Keratinocyte (primary cell): ENCODE measurements around the gene CCDC28A. TPM values are rescaled to one million over a fixed set of nuclear protein-coding genes. Genes with fewer than 3 reads are reported as not detected.

Experiments
- DNase-seq: peaks from one replicate; pipeline ENCODE4 v3.0.0-alpha.2; 2011; ENCODE audit warnings: low read depth, missing footprints, low spot score
- FAIRE-seq: peaks from 2 replicates; lab custom pipeline; 2011; peaks lifted over from hg19 to GRCh38; lab: Jason Lieb, UNC
- H2AFZ ChIP-seq: 2 replicates; pipeline ENCODE4 v1.6.0; 2012; ENCODE audit warnings: low read length, control low read depth, inconsistent platforms; ENCODE audit not compliant: control insufficient read depth
- H3K27ac ChIP-seq: 2 replicates; pipeline ENCODE4 v1.5.1; 2011; ENCODE audit warnings: low read length; ENCODE audit not compliant: control insufficient read depth, insufficient read depth
- H3K27me3 ChIP-seq: 3 replicates; pipeline ENCODE4 v1.6.0; 2011; ENCODE audit warnings: low read length; ENCODE audit not compliant: control insufficient read depth, insufficient read depth; ENCODE audit errors: extremely low read depth
- H3K36me3 ChIP-seq, 2 experiments: 2 replicates in 1 of 2; 3 replicates in 1 of 2; pipeline ENCODE4 v1.5.1; 2011; ENCODE audit warnings: low read length in 2 of 2, mild to moderate bottlenecking in 1 of 2; ENCODE audit not compliant: control insufficient read depth in 2 of 2, insufficient read depth in 2 of 2; ENCODE audit errors: extremely low read depth in 1 of 2
- H3K4me1 ChIP-seq: 3 replicates; pipeline ENCODE4 v1.5.1; 2011; ENCODE audit warnings: low read length; ENCODE audit not compliant: control insufficient read depth, insufficient read depth; ENCODE audit errors: extremely low read depth
- H3K4me2 ChIP-seq: 3 replicates; pipeline ENCODE4 v1.6.0; 2011; ENCODE audit warnings: low read depth, low read length; ENCODE audit not compliant: control insufficient read depth, insufficient read depth; ENCODE audit errors: extremely low read depth
- H3K4me3 ChIP-seq, 3 experiments: fragments of 200-600 bp in 1 of 3; sonication (generic) in 1 of 3; 2 replicates in 2 of 3; 3 replicates in 1 of 3; pipeline ENCODE4 v1.5.1; 2011 to 2016; ENCODE audit warnings: low read length in 3 of 3, mild to moderate bottlenecking in 3 of 3, control low read depth in 2 of 3, inconsistent platforms in 1 of 3, low read depth in 1 of 3, mixed read lengths in 1 of 3, mixed run types in 1 of 3, moderate library complexity in 1 of 3; ENCODE audit not compliant: control insufficient read depth in 2 of 3, insufficient read depth in 2 of 3; ENCODE audit errors: extremely low read depth in 1 of 3
- H3K79me2 ChIP-seq: 2 replicates; pipeline ENCODE4 v1.6.0; 2012; ENCODE audit warnings: low read length; ENCODE audit not compliant: control insufficient read depth, insufficient read depth
- H3K9ac ChIP-seq: 3 replicates; pipeline ENCODE4 v1.6.0; 2011; ENCODE audit warnings: low read length; ENCODE audit not compliant: control insufficient read depth, insufficient read depth; ENCODE audit errors: extremely low read depth
- H3K9me1 ChIP-seq: 3 replicates; pipeline ENCODE4 v1.6.0; 2011; ENCODE audit warnings: low read length; ENCODE audit not compliant: control insufficient read depth, insufficient read depth; ENCODE audit errors: extremely low read depth
- H3K9me3 ChIP-seq: 2 replicates; pipeline ENCODE4 v1.5.1; 2012; ENCODE audit warnings: low read depth, low read length; ENCODE audit not compliant: control insufficient read depth
- H4K20me1 ChIP-seq: 3 replicates; pipeline ENCODE4 v1.6.0; 2011; ENCODE audit warnings: low read length; ENCODE audit not compliant: control insufficient read depth, insufficient read depth; ENCODE audit errors: extremely low read depth
- EZH2 ChIP-seq: IDR thresholded peaks from one replicate; pipeline ENCODE4 v1.6.1; 2012; ENCODE audit warnings: inconsistent platforms, mild to moderate bottlenecking, low read length, moderate library complexity
- dilution Hi-C: fragments of 300-500 bp; cut with MboI; formaldehyde crosslinking; loops from one replicate; pipeline ENCODE4 v1.7.0; 2020; ENCODE audit warnings: low sequenced_read_pairs; ENCODE audit not compliant: extremely low pct_ligation_motif_present
- polyA plus RNA-seq, 5 experiments: library from polyadenylated mRNA; depleted of rRNA in 3 of 5; stranded (reverse) in 3 of 5; stranded (forward) in 1 of 5; unstranded in 1 of 5; fragments of >200 nt; gene quantifications; 1 replicate in 1 of 5; 2 replicates in 3 of 5; 3 replicates in 1 of 5; pipeline versions ENCODE4 v1.2.1 to v1.2.3, GENCODE V29; 2011 to 2012; ENCODE audit warnings: missing spikeins in 2 of 5, low read depth in 1 of 5, low replicate concordance in 1 of 5
- TF ChIP-seq, protein P1 (sequence below), 3 experiments: IDR thresholded peaks in 1 of 3; conservative IDR thresholded peaks in 1 of 3; optimal IDR thresholded peaks in 1 of 3; 2 replicates in 2 of 3; 3 replicates in 1 of 3; pipeline versions ENCODE3 to v1.5.1; 2011; ENCODE audit warnings: low read length in 3 of 3, mild to moderate bottlenecking in 3 of 3, moderate library complexity in 2 of 3, control low read depth in 1 of 3, inconsistent platforms in 1 of 3; ENCODE audit not compliant: insufficient read depth in 2 of 3; ENCODE audit errors: extremely low read depth in 1 of 3

The CCDC28A gene
- polyA plus RNA-seq, 1 donor (not counting 4 experiments of a cell fraction or from before 2014, with no cell fraction given): 8.9 TPM

GRCh38 chr6:138815221-138815620 lies 41.7 kb downstream of the CCDC28A start:
- no peaks in the 10 kb centered on the region for H3K9me3 ChIP-seq

GRCh38 chr6:138815797-138816528 lies 42.4 kb downstream of the CCDC28A start:
- dilution Hi-C loops: no loop called here
- H3K4me3 ChIP-seq: no peak overlapping the region
- DNase-seq (no peak), FAIRE-seq (peak; percentile 65)
- H3K9ac ChIP-seq: peak overlapping the region; percentile 19
- H2AFZ ChIP-seq: peak overlapping the region; percentile 30
- no peaks in the 10 kb centered on the region for H3K79me2 ChIP-seq
- H3K9me3 ChIP-seq: no peaks in the 10 kb centered on the region
- H3K27ac ChIP-seq: peak overlapping the region; percentile 99
- no peaks in the 10 kb centered on the region for H3K27me3 ChIP-seq
- H3K36me3 ChIP-seq: no peaks in the 10 kb centered on the region
- H3K9me1 ChIP-seq: no peaks in the 10 kb centered on the region
- H3K4me1 ChIP-seq: peaks cover 50% of the 10 kb centered on the region
- no peak overlapping the region for H3K4me2 ChIP-seq
- TF ChIP-seq EZH2: no peak
- TF ChIP-seq, protein P1, sequence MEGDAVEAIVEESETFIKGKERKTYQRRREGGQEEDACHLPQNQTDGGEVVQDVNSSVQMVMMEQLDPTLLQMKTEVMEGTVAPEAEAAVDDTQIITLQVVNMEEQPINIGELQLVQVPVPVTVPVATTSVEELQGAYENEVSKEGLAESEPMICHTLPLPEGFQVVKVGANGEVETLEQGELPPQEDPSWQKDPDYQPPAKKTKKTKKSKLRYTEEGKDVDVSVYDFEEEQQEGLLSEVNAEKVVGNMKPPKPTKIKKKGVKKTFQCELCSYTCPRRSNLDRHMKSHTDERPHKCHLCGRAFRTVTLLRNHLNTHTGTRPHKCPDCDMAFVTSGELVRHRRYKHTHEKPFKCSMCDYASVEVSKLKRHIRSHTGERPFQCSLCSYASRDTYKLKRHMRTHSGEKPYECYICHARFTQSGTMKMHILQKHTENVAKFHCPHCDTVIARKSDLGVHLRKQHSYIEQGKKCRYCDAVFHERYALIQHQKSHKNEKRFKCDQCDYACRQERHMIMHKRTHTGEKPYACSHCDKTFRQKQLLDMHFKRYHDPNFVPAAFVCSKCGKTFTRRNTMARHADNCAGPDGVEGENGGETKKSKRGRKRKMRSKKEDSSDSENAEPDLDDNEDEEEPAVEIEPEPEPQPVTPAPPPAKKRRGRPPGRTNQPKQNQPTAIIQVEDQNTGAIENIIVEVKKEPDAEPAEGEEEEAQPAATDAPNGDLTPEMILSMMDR (optimal IDR thresholded peaks at IDR 0.05 in 1 of 3, IDR thresholded peaks at IDR 0.05 in 1 of 3, conservative IDR thresholded peaks at IDR 0.05 in 1 of 3; ENCODE audit: extremely low read depth in 1 of 3, insufficient read depth in 2 of 3, low read length in 3 of 3): peak in 2 of 3 experiments; percentile 64 to 74
- H4K20me1 ChIP-seq: no peaks in the 10 kb centered on the region

More at GRCh38 chr6:138815221-138815620, 41.7 kb downstream of the CCDC28A start:
- no peaks in the 10 kb centered on the region for H3K9me1 ChIP-seq
- H3K27me3 ChIP-seq: no peaks in the 10 kb centered on the region
- no peak for TF ChIP-seq EZH2
- TF ChIP-seq, protein P1 (optimal IDR thresholded peaks at IDR 0.05 in 1 of 3, IDR thresholded peaks at IDR 0.05 in 1 of 3, conservative IDR thresholded peaks at IDR 0.05 in 1 of 3; ENCODE audit: extremely low read depth in 1 of 3, insufficient read depth in 2 of 3, low read length in 3 of 3): no peak
- no peak for FAIRE-seq
- no peaks in the 10 kb centered on the region for H3K79me2 ChIP-seq
- no peak overlapping the region for H3K9ac ChIP-seq
- dilution Hi-C loops: no loop called here
- H2AFZ ChIP-seq: peak overlapping the region; percentile 2
- no peaks in the 10 kb centered on the region for H3K36me3 ChIP-seq
- H4K20me1 ChIP-seq: no peaks in the 10 kb centered on the region
- no peak overlapping the region for H3K27ac ChIP-seq
- no peak overlapping the region for H3K4me2 ChIP-seq
- peaks cover 42% of the 10 kb centered on the region for H3K4me1 ChIP-seq
- DNase-seq: no peak
- no peak overlapping the region for H3K4me3 ChIP-seq
